A549 treated with GW870086 at 1 μM for 4 hours (cell line): Measurements from ENCODE around the gene F5. TPM values are rescaled to one million over a fixed set of nuclear protein-coding genes. Genes with fewer than 3 reads are reported as not detected.

ENCODE experiments used
- total RNA-seq: library from RNA; stranded (reverse); fragments of 200-300 nt; extraction: Qiagen RNA extraction; gene quantifications from 5 replicates; pipeline ENCODE4 v1.2.3, GENCODE V29; 2022; ENCODE audit warnings: low read depth

F5 gene
- 0.05 to 0.43 TPM (median 0.06 TPM) in 5 replicates for total RNA-seq

DNA sequence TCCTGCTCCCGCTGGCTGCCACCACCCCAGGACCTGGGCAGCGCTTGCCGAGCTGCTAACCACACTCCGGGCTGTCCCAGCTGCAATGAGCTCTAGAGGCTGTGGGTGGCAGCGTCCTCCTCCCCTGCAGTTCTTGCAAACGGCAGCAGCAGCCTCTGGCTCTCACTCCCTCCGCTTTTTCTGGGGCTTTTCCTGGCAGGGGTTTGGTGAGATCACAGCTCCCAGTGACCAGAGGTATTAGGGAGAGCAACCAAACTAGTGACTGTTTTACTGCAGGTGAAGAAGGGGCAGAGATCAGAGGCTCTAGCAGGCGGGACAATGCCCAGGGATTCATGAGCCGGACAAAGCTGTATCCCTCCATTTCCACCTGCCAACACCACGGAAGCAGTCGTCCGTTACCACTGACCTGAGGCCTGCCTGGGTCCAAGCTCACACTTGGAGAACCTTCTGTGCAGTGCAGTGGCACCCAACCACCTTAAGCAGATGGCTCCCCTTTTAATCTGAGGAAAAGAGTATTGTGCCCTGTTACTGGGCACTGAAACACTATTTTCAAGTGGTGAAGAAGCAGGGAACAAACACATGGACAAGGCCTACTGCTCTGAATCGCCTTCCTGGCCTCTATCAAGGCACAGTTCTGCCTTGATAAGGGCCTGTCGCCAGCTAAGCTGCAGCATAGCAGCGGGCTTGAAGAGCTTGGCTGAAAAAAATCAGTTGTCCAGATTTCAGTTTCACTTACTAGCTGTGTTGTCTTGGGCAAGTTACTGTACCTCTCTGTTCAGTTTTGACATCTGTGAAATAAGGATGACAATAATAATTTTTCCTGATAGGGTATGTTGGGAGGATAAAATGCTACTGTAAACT, at the start of gene F5:
Gene F5, minus strand, starts transcription at position 87 of the 861 bp plus-strand sequence. CDS start 95 bp downstream, outside the sequence.

DNA sequence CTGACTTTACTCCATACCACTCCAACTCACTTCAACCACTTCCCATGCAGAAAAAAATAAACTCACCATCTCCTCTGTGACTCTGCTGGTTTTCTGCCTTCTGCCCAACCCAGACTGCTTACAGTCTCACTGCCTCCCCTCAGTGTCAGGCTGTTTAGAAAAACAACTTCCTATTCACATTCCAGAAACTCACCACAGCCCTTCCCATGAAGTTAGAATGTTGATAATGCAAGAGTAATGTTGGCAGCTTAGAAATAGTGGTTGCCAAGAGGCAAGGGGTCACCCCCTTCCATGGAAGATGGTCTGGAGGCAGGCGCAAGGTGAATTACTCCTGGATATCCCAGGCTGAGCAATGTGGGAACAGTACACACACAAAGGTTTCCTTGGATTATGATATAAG, 43.7 kb upstream of the F5 start, which contains the start of gene SELP:
Gene SELP, minus strand, starts transcription at position 119 of the 400 bp plus-strand sequence. Its CDS starts 50 bp downstream, at position 69.

GRCh38 chr1:169485431-169486280, 100.6 kb downstream of the F5 start, which contains the start of gene SLC19A2:
Gene SLC19A2 (minus strand): TSS chr1:169485944. CDS start chr1:169485766, 178 bp downstream.

Other genes with a start within 250 kb of the F5 start
- 17.0 to 35.9 TPM (median 20.4 TPM) in 5 replicates for gene NME7, start 218.7 kb downstream of the F5 start, total RNA-seq
- gene BLZF1, start 218.3 kb downstream of the F5 start, total RNA-seq: 12.4 to 19.5 TPM (median 15.2 TPM) in 5 replicates
- 0.13 to 0.29 TPM (median 0.19 TPM) in 4 of 5 replicates, not detected in the other for gene CCDC181, start 159.0 kb downstream of the F5 start, total RNA-seq
- 15.4 to 21.4 TPM (median 20.5 TPM) in 5 replicates for gene SLC19A2, start 100.5 kb downstream of the F5 start, total RNA-seq
- gene SELP, start 43.6 kb upstream of the F5 start, total RNA-seq: not detected in 5 replicates
- gene SELL, start 125.1 kb upstream of the F5 start, total RNA-seq: 0.08 to 1.5 TPM (median 0.17 TPM) in 5 replicates
- not detected in 5 replicates for gene SELE, start 147.6 kb upstream of the F5 start, total RNA-seq
- 5.2 to 6.7 TPM (median 6.5 TPM) in 5 replicates for gene METTL18, start 208.4 kb upstream of the F5 start, total RNA-seq